Skeletal muscle satellite cell (primary cell): ENCODE measurements around the gene PASK.

Source experiments
- H3K27me3 ChIP-seq: 2 replicates; pipeline ENCODE4 v1.7.0; 2013; ENCODE audit warnings: low read length; ENCODE audit not compliant: control insufficient read depth, insufficient read depth
- H3K36me3 ChIP-seq: 2 replicates; pipeline ENCODE4 v1.7.0; 2013; ENCODE audit warnings: mild to moderate bottlenecking, control low read depth, low read length; ENCODE audit not compliant: insufficient read depth
- H3K4me1 ChIP-seq: 2 replicates; pipeline ENCODE4 v1.7.0; 2013; ENCODE audit warnings: low read length; ENCODE audit not compliant: control insufficient read depth, insufficient read depth
- H3K4me2 ChIP-seq: 2 replicates; pipeline ENCODE4 v1.7.0; 2013; ENCODE audit warnings: mild to moderate bottlenecking, low read length
- H3K4me3 ChIP-seq: 2 replicates; pipeline ENCODE4 v1.7.0; 2013; ENCODE audit warnings: low read length
- H3K9ac ChIP-seq: 2 replicates; pipeline ENCODE4 v1.7.0; 2013; ENCODE audit warnings: mild to moderate bottlenecking, low read depth, low read length, moderate library complexity
- H3K9me3 ChIP-seq: replicated peaks from 2 replicates; pipeline ENCODE4 v1.7.0; 2013; ENCODE audit warnings: mild to moderate bottlenecking, control low read depth, low read length

The PASK gene

DNA sequence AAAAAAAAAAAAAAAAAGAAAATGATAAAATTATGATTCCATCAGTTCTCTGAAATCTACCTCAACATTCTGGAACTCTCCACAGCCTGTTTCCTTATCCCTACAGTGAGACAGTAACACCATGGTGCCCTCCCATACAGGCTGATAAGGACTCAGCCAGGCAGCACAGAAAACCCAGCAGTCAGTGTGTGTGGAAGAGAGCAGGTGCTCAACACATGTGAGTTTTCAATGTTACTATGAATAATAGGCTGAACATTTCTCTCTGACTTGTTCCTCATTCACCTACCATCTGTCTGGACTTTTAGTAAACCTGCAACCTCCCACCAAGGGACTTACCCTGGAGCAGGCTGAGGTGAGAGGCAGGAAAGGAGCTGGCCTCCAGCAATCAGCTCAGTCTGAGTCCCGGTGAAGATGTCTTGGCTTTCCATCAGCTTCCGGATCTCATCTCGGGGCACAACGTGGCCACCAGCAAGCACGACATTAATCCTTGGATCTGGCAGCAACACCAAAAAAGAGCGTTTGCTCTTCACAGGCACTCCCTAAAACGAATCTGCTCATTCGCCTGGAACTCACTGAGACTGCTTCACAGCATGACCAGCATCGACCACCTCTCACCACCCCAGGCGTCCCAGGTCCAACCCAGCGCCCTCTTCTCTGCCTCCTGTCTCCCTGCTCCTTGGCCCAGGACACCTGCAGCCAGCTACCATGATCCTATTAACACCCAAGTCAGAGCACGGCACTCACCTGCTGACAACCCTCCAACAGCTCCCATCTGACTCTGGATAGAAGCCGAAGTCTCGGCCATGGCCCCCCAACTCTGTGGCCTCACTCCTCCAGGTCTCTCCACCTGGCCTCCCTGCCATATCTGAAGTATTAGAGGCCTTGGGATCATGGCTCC, 16.5 kb downstream of the PASK start:
- Histone ChIP-seq H3K4me2 (no peak overlapping the region), H3K9me3 (no peaks in the 10 kb centered on the region), H3K36me3 (no peaks in the 10 kb centered on the region), H3K4me1 (no peaks in the 10 kb centered on the region), H3K27me3 (no peaks in the 10 kb centered on the region), H3K9ac (no peak overlapping the region), H3K4me3 (no peak overlapping the region)

DNA sequence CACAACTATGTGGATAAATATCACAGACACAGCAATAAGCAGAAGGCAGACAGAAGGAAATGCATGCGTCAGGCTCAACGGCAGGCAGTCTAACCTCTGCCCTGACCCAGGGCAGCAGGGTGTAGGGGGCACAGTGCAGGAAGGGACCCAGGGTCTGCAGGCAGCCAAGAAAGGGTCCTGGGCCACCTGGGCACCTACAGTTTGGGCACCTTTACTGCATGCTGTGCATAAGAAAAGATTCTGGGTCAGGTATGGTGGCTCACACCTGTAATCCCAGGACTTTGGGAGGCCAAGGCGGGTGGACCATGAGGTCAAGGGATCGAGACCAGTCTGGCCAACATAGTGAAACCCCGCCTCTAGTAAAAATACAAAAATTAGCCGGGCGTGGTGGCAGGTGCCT, 17.7 kb downstream of the PASK start:
- Histone ChIP-seq H3K9ac (no peak overlapping the region), H3K27me3 (no peaks in the 10 kb centered on the region), H3K4me3 (no peak overlapping the region), H3K4me2 (no peak overlapping the region), H3K36me3 (no peaks in the 10 kb centered on the region), H3K4me1 (no peaks in the 10 kb centered on the region), H3K9me3 (no peaks in the 10 kb centered on the region)

DNA sequence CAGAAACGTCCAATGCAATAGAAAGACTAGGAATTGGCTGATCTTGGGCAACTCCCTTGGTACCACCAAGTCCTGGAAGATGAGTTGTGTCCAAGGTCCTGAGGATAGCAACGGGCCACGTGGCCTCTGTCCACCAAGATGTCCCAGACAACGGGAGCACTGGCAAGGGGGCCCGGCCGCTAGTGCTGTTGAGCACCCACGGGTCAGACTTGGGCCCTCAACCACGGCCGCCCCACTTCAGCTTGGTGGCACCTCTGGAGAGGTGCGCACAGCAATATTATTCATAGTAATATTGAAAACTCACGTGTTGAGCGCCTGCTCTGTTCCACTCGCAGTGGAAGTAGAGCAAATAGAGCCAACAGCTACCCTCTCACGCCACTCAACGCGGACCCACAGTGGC, 19.0 kb downstream of the PASK start:
- Histone ChIP-seq H3K36me3 (peaks cover 4% of the 10 kb centered on the region), H3K27me3 (no peaks in the 10 kb centered on the region), H3K4me3 (no peak overlapping the region)

DNA sequence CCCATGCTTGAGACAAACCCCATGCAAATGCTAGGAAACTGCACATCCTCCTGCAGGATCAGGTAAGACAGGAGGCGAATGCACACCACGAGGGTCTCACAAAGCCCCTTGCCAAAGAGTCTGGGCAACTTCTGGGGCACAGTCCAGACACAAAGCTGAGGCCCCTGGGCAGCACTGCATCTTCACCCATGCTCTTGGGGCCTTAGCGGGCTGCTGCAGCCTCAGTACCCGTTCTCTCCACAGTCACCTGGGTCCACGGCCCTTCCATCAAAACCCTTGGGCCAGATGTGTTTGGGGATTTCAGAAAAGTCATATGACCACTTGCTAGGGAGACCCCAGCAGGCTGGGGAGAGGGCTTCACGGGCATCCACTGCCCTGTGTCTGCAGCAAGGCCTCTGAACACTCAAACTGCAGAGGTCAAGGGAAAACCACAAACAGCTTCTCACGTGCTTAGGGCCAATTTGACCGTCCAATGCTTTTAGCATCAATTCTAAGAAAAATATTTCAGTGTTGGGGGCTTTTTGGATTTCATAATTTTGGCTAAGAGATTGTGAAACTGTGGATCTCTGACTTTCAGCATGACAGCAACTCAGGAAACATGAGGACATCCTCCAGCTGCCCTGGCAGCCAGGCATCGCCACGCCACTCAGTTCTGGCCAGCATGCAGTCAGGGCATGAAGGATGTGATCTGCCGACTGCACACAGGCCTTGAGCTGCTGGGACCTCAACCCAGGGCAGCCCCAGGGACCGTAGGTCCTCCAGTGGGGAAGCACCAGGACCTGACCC, 20.0 kb downstream of the PASK start:
- Histone ChIP-seq H3K4me2 (no peak overlapping the region), H3K36me3 (peaks cover 4% of the 10 kb centered on the region), H3K4me1 (no peaks in the 10 kb centered on the region)

More for the DNA sequence above, 19.0 kb downstream of the PASK start:
- Histone ChIP-seq H3K9me3 (no peaks in the 10 kb centered on the region), H3K4me2 (no peak overlapping the region), H3K9ac (no peak overlapping the region), H3K4me1 (no peaks in the 10 kb centered on the region)

DNA sequence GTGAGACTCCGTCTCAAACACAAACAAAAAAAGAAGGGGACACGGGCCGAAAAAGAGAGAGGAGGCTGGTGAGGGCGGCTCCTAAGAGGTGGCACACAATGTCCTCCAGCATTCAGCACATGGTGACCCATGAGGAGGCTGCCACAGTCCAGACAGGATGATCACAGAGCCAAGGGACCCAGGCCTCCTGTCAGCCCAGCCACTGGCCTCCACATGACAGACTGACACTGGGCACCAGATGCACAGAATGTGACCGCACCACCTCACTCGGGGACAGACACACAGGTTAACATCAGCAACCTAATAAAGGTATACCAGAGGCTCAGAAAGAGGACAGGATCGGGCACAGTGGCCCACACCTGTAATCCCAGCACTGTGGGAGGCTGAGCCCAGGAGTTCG, 21.0 kb downstream of the PASK start:
- no peaks in the 10 kb centered on the region for H3K9me3 ChIP-seq
- no peaks in the 10 kb centered on the region for H3K27me3 ChIP-seq
- H3K4me1 ChIP-seq = no peaks in the 10 kb centered on the region
- H3K36me3 ChIP-seq = peaks cover 4% of the 10 kb centered on the region
- H3K4me3 ChIP-seq = no peak overlapping the region
- H3K4me2 ChIP-seq = no peak overlapping the region
- H3K9ac ChIP-seq = no peak overlapping the region

More for the DNA sequence above, 20.0 kb downstream of the PASK start:
- Histone ChIP-seq H3K9me3 (no peaks in the 10 kb centered on the region), H3K4me3 (no peak overlapping the region), H3K27me3 (no peaks in the 10 kb centered on the region), H3K9ac (no peak overlapping the region)

DNA sequence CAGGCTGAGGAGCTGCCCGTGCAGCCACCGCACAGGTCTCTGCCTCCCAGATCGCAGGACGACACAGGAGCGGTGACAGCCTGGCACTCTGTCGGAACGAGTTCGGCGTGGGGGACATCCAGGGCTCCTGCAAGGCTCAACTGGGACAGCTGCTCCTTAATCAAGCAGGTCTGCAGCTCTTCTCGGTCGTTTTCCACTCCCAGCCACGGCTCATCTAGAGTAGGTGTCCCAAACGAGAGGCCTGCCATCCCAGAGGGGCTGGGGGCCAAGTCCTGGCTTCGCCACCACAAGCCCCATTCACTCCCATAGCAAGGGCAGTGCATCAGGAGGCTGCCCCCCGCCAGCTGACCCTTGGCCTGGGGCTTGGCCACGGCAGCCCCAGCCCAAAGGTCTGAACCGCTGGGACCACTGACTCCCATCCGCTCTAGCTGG, 22.5 kb downstream of the PASK start:
- Histone ChIP-seq H3K36me3 (peaks cover 4% of the 10 kb centered on the region), H3K4me2 (no peak overlapping the region), H3K9ac (no peak overlapping the region)

DNA sequence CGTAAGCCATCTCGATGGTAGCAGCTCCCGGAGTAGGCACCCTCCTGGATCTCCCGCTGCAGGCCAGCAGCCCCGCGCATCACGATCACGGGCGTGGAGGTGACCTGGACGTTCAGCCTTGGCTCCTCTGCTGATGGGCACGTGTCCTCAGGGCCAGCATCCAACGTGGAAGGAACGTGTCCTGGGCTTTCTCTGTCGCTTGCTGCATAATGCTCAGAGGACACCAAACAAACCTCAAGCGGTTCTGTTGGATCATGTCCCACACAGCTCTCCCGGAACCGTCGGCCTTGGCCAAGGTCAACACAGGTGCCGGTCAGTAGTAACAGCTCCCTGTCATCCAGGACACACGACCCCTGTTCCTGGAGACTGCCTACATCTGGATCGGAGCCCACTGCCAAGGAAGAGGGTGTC, 23.1 kb downstream of the PASK start:
- no peak overlapping the region for H3K4me3 ChIP-seq
- no peak overlapping the region for H3K9ac ChIP-seq
- no peak overlapping the region for H3K4me2 ChIP-seq
- H3K4me1 ChIP-seq = no peaks in the 10 kb centered on the region
- no peaks in the 10 kb centered on the region for H3K9me3 ChIP-seq
- peaks cover 4% of the 10 kb centered on the region for H3K36me3 ChIP-seq
- no peaks in the 10 kb centered on the region for H3K27me3 ChIP-seq

More for the DNA sequence above, 22.5 kb downstream of the PASK start:
- Histone ChIP-seq H3K4me1 (no peaks in the 10 kb centered on the region), H3K9me3 (no peaks in the 10 kb centered on the region), H3K4me3 (no peak overlapping the region), H3K27me3 (no peaks in the 10 kb centered on the region)

DNA sequence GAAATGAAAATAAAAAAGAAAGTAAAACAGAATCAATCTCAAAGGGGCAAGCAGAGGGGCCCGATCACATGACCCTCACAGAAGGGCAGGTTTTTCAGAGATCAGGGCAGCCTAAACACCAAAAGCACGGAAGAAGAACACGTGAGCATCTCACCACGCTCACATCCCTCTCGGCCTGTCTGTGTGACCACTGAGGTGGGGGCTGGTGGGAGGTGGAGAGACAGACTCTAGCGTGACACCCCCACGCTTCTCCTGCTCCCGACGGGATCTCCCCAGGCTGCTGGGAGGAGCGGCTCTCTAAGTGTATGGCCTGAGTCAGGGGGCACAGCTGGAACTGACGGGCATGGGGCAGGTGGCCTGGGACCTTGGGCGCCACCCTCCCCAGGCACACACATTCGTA, 23.6 kb downstream of the PASK start:
- Histone ChIP-seq H3K36me3 (peaks cover 4% of the 10 kb centered on the region), H3K4me1 (no peaks in the 10 kb centered on the region), H3K4me3 (no peak overlapping the region), H3K4me2 (no peak overlapping the region), H3K9me3 (no peaks in the 10 kb centered on the region), H3K9ac (no peak overlapping the region), H3K27me3 (no peaks in the 10 kb centered on the region)

DNA sequence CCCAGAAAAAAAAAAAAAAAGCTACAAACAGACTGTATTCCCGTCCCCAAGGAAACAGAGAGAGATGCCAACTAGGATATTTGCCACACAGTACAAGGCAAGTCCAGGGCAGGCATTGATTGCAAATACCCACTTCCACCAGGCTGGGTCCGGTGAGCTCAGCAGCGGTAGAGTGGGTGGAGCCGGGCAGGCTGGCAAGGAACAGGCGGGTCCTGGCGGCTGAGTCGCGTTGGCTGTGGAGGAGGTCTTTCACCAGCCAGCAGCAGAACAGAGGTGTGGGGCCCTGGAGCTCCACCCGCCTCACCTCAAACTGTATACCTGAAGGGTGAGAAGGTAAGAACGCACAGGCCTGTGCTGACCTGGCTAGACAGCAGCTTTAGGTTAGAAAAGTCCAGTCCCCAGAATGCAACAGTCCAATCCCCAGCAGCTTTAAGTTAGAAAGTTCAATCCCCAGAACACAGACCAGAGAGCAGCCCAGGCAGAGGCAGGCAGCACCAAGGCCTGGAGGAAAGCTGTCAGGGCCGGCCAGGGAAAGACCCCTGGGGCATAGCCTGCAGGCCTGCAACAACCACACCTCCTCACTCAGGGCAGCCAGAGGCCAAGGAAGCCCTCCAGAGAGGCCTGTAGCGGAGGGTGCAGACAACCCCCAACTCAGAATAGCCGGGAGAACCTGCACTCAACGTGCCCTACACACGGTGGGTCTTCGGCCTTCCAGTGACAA, 25.3 kb downstream of the PASK start:
- Histone ChIP-seq H3K9ac (no peak overlapping the region), H3K4me1 (no peaks in the 10 kb centered on the region), H3K27me3 (no peaks in the 10 kb centered on the region), H3K4me3 (no peak overlapping the region), H3K9me3 (no peaks in the 10 kb centered on the region), H3K4me2 (no peak overlapping the region), H3K36me3 (peaks cover 4% of the 10 kb centered on the region)

DNA sequence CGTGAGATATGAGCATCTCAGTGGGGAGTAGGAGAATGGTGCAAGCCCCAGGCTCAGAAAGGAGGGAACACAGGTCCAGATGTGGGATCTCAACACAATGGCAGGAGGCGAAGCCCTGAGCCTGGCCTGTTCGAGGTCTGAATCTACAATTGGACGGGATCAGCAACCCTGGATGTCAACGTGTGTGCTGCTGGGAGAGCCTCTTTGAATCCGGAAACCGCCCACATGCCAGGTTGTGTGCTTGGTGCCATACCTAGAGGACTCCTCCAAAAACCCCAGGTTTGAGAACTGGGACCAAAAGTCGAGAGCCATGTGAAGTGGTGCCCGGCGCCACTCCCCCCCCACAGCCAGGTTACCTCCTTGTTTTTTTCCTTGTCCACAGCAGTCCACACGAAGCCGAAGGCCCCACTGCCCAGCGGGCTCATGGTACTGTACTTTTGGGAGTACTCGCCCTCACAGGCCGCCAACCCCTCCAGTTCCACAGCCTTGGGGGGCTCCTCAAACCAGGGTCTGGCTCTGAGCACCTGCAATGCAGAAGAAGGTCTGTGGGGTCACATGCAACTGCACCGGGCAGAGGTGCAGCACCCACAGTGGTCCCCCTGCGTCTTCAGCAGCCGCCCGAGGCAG, 26.8 kb downstream of the PASK start:
- H3K4me3 ChIP-seq = no peak overlapping the region
- no peaks in the 10 kb centered on the region for H3K27me3 ChIP-seq
- H3K4me2 ChIP-seq = no peak overlapping the region
- no peaks in the 10 kb centered on the region for H3K9me3 ChIP-seq
- H3K36me3 ChIP-seq = peaks cover 4% of the 10 kb centered on the region
- no peak overlapping the region for H3K9ac ChIP-seq
- H3K4me1 ChIP-seq = no peaks in the 10 kb centered on the region

DNA sequence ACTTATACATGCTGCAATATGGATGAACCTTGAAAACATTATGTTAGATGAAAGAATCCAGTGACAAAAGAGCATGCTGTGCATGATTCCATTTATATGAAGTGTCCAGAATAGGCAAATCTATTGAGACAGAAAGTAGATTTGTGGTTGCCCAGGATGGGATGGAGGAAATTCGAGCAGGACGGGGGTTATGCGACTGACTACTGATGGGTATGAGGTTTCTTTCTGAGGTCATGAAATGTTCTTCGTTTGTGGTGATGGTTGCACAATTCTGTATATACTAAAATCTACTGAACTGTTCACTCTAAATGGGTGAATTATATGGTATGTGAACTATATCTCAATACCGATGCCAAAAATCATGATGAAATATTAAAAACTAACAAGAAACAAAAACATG, 28.3 kb downstream of the PASK start:
- no peaks in the 10 kb centered on the region for H3K36me3 ChIP-seq
- H3K27me3 ChIP-seq = no peaks in the 10 kb centered on the region
- H3K4me3 ChIP-seq = no peak overlapping the region
- H3K9ac ChIP-seq = no peak overlapping the region
- H3K4me2 ChIP-seq = no peak overlapping the region
- no peaks in the 10 kb centered on the region for H3K9me3 ChIP-seq
- no peaks in the 10 kb centered on the region for H3K4me1 ChIP-seq
